Trophoblast cell (in vitro differentiated cells and primary cell): ENCODE data around the gene ERC1.

Experiments
- DNase-seq, 2 donors: peaks; one replicate each; pipeline ENCODE4 v3.0.0-alpha.2; 2016
- H2AFZ ChIP-seq: 2 replicates; pipeline ENCODE4 v1.6.1; 2013; ENCODE audit warnings: low read length, moderate library complexity, mild to moderate bottlenecking; ENCODE audit not compliant: insufficient read depth, poor library complexity
- H2AK5ac ChIP-seq: 2 replicates; pipeline ENCODE4 v1.6.1; 2013; ENCODE audit warnings: mild to moderate bottlenecking, low read length
- H2BK120ac ChIP-seq: 2 replicates; pipeline ENCODE4 v1.6.1; 2013; ENCODE audit warnings: low read length, mild to moderate bottlenecking, moderate library complexity; ENCODE audit not compliant: insufficient read depth, poor library complexity
- H2BK12ac ChIP-seq: 2 replicates; pipeline ENCODE4 v1.6.1; 2013; ENCODE audit warnings: mild to moderate bottlenecking, low read length, moderate library complexity
- H2BK5ac ChIP-seq: 2 replicates; pipeline ENCODE4 v1.6.1; 2013; ENCODE audit warnings: low read length, low read depth, moderate library complexity, mild to moderate bottlenecking; ENCODE audit not compliant: poor library complexity
- H3K14ac ChIP-seq: 2 replicates; pipeline ENCODE4 v1.6.1; 2013; ENCODE audit warnings: mild to moderate bottlenecking, low read length
- H3K18ac ChIP-seq: 2 replicates; pipeline ENCODE4 v1.6.1; 2013; ENCODE audit warnings: mild to moderate bottlenecking, low read length
- H3K23ac ChIP-seq: 2 replicates; pipeline ENCODE4 v1.6.1; 2013; ENCODE audit warnings: low read length
- H3K27ac ChIP-seq: 2 replicates; pipeline ENCODE4 v1.5.1; 2013; ENCODE audit warnings: low read depth, mild to moderate bottlenecking, inconsistent platforms, low read length, moderate library complexity
- H3K27me3 ChIP-seq: 2 replicates; pipeline ENCODE4 v1.6.1; 2013; ENCODE audit warnings: inconsistent platforms, mild to moderate bottlenecking, low read length, moderate library complexity; ENCODE audit not compliant: insufficient read depth
- H3K36me3 ChIP-seq, 2 experiments: 1 replicate in 1 of 2; 2 replicates in 1 of 2; pipeline ENCODE4 v1.6.1; 2013; ENCODE audit warnings: low read length in 2 of 2, mild to moderate bottlenecking in 2 of 2, moderate library complexity in 1 of 2; ENCODE audit not compliant: insufficient read depth in 2 of 2, control insufficient read depth in 1 of 2
- H3K4ac ChIP-seq: 2 replicates; pipeline ENCODE4 v1.6.1; 2013; ENCODE audit warnings: low read depth, mild to moderate bottlenecking, low read length, moderate library complexity
- H3K4me1 ChIP-seq, 2 experiments: 1 replicate in 1 of 2; 2 replicates in 1 of 2; pipeline ENCODE4 v1.6.1; 2013; ENCODE audit warnings: low read length in 2 of 2, mild to moderate bottlenecking in 2 of 2, moderate library complexity in 1 of 2; ENCODE audit not compliant: insufficient read depth in 2 of 2, control insufficient read depth in 1 of 2
- H3K4me2 ChIP-seq: 2 replicates; pipeline ENCODE4 v1.6.1; 2013; ENCODE audit warnings: inconsistent platforms, mild to moderate bottlenecking, low read length, moderate library complexity
- H3K4me3 ChIP-seq: 2 replicates; pipeline ENCODE4 v1.5.1; 2013; ENCODE audit warnings: mild to moderate bottlenecking, low read depth, low read length, inconsistent platforms
- H3K79me1 ChIP-seq: one replicate; pipeline ENCODE4 v1.6.1; 2013; ENCODE audit warnings: low read length
- H3K79me2 ChIP-seq: 2 replicates; pipeline ENCODE4 v1.6.1; 2013; ENCODE audit warnings: low read length, mild to moderate bottlenecking; ENCODE audit not compliant: control insufficient read depth, insufficient read depth, poor library complexity
- H3K9ac ChIP-seq: 2 replicates; pipeline ENCODE4 v1.6.1; 2013; ENCODE audit warnings: mild to moderate bottlenecking, low read length
- H3K9me3 ChIP-seq: 2 replicates; pipeline ENCODE4 v1.6.1; 2013; ENCODE audit warnings: low read depth, mild to moderate bottlenecking, control low read depth, inconsistent platforms, low read length; ENCODE audit not compliant: insufficient read depth
- H4K12ac ChIP-seq: 2 replicates; pipeline ENCODE4 v1.6.1; 2013; ENCODE audit warnings: low read depth, mild to moderate bottlenecking, low read length, moderate library complexity
- H4K8ac ChIP-seq: 2 replicates; pipeline ENCODE4 v1.6.1; 2013; ENCODE audit warnings: low read depth, mild to moderate bottlenecking, low read length, moderate library complexity
- H4K91ac ChIP-seq: one replicate; pipeline ENCODE4 v1.6.1; 2013; ENCODE audit warnings: low read depth, mild to moderate bottlenecking, low read length, moderate library complexity
- WGBS: extraction: QIAGEN DNeasy Blood & Tissue Kit; methylation state at CpG from one replicate; pipeline ENCODE4 v1.1.7; 2013; ENCODE audit warnings: missing lambda C conversion rate; ENCODE audit not compliant: insufficient read length, insufficient coverage; ENCODE audit errors: extremely low coverage; 5-methylcytosine and 5-hydroxymethylcytosine counted together

ERC1 gene

DNA sequence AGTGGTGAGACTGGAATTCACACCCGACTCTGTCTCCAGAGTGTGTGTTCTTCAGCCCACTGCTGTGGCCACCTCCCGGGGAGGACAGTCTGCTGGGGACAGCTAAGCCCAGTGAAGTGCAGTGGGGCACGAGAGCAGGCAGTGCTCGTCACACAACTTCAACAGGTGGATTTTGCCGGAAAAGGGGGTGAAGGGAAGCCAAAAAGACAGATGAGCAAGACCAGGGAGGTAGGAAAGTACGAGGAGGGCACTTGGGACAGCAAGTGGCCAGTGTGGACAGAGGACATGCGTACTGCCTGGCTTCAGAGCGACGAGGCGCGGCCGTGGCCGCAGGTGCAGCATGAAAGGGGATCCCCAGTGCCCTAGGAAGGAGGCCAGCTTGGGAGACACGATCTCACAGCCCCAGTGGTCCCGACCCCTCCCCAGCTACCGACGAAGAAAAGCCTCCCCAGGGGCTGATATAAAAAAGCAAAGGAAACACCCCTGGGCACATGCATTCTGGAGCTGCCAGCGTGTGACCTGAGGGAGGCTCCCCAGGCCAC, 507.2 kb downstream of the ERC1 start:
- Histone ChIP-seq H2BK120ac (no peak overlapping the region), H2AFZ (no peak overlapping the region), H3K27ac (no peak overlapping the region), H3K23ac (no peak overlapping the region), H3K14ac (no peak overlapping the region), H4K91ac (no peak overlapping the region), H3K18ac (no peak overlapping the region), H3K79me2 (no peaks in the 10 kb centered on the region), H3K4me3 (no peak overlapping the region), H3K36me3 (peaks cover 4 to 6% of the 10 kb centered on the region in 2 experiments), H2AK5ac (no peak overlapping the region), H4K12ac (no peak overlapping the region), H2BK5ac (no peak overlapping the region), H2BK12ac (no peak overlapping the region), H3K9me3 (peaks cover 23% of the 10 kb centered on the region), H3K4me1 (no peaks in the 10 kb centered on the region), H3K9ac (no peak overlapping the region), H3K27me3 (no peaks in the 10 kb centered on the region), H3K4me2 (no peak overlapping the region), H4K8ac (no peak overlapping the region), H3K79me1 (no peaks in the 10 kb centered on the region), H3K4ac (no peak overlapping the region)
- no peak for DNase-seq
- WGBS: no CpG with 5 or more reads among the region's 18 CpGs

DNA sequence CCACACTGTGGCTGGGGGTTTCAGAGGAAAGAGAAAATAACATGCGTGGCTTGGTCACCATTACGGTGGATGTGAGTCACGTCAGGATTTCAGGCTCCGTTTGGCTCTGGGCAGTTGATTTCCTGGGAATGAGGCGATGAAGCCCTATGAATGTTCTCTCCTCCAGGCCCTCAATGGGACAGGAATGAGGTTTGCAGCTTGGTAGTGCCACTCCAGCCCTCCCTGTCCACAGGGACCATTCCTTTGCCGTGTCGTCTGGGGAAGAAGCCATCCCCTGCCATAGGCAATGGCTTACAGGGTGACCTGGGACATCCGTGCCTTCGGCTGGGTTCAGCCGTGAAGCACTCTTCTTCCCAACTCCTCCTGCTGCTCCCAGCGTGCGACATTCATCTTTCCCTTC, 508.3 kb downstream of the ERC1 start:
- Histone ChIP-seq H3K9me3 (peaks cover 23% of the 10 kb centered on the region), H3K79me1 (no peaks in the 10 kb centered on the region), H3K18ac (no peak overlapping the region), H3K9ac (no peak overlapping the region), H3K27me3 (no peaks in the 10 kb centered on the region), H2AFZ (no peak overlapping the region), H3K4me1 (no peaks in the 10 kb centered on the region), H2BK120ac (no peak overlapping the region), H4K8ac (no peak overlapping the region), H4K12ac (no peak overlapping the region), H3K36me3 (no peaks in the 10 kb centered on the region), H3K4ac (no peak overlapping the region), H3K23ac (no peak overlapping the region), H3K4me2 (no peak overlapping the region), H2BK12ac (no peak overlapping the region), H2AK5ac (no peak overlapping the region), H3K14ac (no peak overlapping the region), H3K4me3 (no peak overlapping the region), H3K27ac (no peak overlapping the region), H3K79me2 (no peaks in the 10 kb centered on the region), H4K91ac (no peak overlapping the region), H2BK5ac (no peak overlapping the region)
- no CpG with 5 or more reads among the region's 12 CpGs for WGBS
- DNase-seq: no peak

DNA sequence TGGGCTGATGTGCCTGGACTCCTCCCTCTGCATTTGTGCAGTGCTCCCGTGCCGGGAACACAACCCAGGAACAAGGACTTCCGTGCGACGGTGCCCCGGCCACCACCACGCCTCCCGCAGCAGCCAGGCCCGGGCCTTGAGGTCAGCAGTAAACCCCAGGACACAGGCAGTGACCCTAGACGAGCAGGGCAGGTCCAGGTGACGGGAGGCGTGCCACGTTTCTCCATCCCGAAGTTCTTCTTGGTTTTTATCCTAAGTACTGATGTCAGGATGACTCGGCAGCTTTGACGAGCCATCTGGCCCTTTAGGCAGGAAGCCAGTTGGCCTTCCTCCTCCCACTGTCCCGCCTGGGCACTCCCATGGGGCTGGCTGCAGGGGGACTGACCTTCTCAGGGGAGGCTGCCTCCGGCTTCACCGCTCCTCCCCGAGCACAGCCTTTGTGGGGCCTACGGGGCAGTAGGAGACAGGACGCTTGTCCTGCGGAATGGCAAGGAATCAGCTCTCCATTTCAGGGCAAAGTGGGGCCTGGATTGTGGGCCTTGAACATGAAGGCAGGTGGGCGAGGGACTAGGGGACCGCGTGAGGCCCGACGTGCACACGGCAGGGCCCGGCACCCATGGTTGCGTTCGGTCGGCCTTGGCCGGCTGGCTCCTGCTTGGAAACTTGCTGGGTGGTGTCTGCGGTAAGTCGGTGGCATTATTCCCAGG, 509.2 kb downstream of the ERC1 start:
- no peaks in the 10 kb centered on the region for H3K79me2 ChIP-seq
- H3K4ac ChIP-seq: no peak overlapping the region
- H3K27me3 ChIP-seq: no peaks in the 10 kb centered on the region
- no CpG with 5 or more reads among the region's 36 CpGs for WGBS
- H3K4me3 ChIP-seq: no peak overlapping the region
- H2BK12ac ChIP-seq: no peak overlapping the region
- H2AFZ ChIP-seq: no peak overlapping the region
- peaks cover 23% of the 10 kb centered on the region for H3K9me3 ChIP-seq
- no peak overlapping the region for H2BK5ac ChIP-seq
- H3K4me2 ChIP-seq: no peak overlapping the region
- H3K9ac ChIP-seq: no peak overlapping the region
- no peaks in the 10 kb centered on the region for H3K79me1 ChIP-seq
- peak overlapping the region; percentile 17 for H4K8ac ChIP-seq
- H3K18ac ChIP-seq: no peak overlapping the region
- no peak overlapping the region for H3K14ac ChIP-seq
- no peaks in the 10 kb centered on the region for H3K36me3 ChIP-seq
- no peaks in the 10 kb centered on the region for H3K4me1 ChIP-seq
- no peak overlapping the region for H3K23ac ChIP-seq
- H2BK120ac ChIP-seq: no peak overlapping the region
- DNase-seq: no peak
- no peak overlapping the region for H4K91ac ChIP-seq
- H3K27ac ChIP-seq: no peak overlapping the region
- H2AK5ac ChIP-seq: no peak overlapping the region
- no peak overlapping the region for H4K12ac ChIP-seq

DNA sequence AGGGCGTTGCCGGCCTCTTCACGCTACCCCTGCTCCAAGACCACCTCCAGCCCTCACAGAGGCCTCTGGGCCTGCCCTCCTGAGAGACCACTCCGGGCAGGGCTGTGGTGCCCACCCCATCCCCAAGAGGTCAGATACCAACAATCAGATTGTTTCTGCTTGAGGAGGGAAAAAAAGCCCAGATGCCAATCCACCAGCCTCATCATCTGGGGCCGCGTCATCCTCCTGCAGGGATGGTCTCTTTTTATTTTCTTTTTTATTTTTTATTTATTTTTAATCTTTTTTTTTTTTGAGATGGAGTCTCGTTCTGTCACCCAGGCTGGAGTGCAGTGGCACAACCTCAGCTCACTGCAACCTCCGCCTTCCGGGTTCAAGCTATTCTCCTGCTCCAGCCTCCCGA, 510.0 kb downstream of the ERC1 start:
- H4K12ac ChIP-seq: no peak overlapping the region
- H3K18ac ChIP-seq: no peak overlapping the region
- H3K4me3 ChIP-seq: no peak overlapping the region
- no peak overlapping the region for H2BK12ac ChIP-seq
- H3K9ac ChIP-seq: no peak overlapping the region
- no peaks in the 10 kb centered on the region for H3K27me3 ChIP-seq
- no peak overlapping the region for H3K27ac ChIP-seq
- H3K4ac ChIP-seq: no peak overlapping the region
- H3K79me2 ChIP-seq: no peaks in the 10 kb centered on the region
- no peak overlapping the region for H3K4me2 ChIP-seq
- H3K9me3 ChIP-seq: peaks cover 23% of the 10 kb centered on the region
- no peak overlapping the region for H3K23ac ChIP-seq
- H3K4me1 ChIP-seq: no peaks in the 10 kb centered on the region
- no peak overlapping the region for H2AK5ac ChIP-seq
- H3K36me3 ChIP-seq: no peaks in the 10 kb centered on the region
- no peak overlapping the region for H3K14ac ChIP-seq
- no CpG with 5 or more reads among the region's 10 CpGs for WGBS
- no peak overlapping the region for H2BK120ac ChIP-seq
- H2AFZ ChIP-seq: no peak overlapping the region
- H4K91ac ChIP-seq: no peak overlapping the region
- no peak overlapping the region for H2BK5ac ChIP-seq
- no peak overlapping the region for H4K8ac ChIP-seq
- no peak for DNase-seq
- H3K79me1 ChIP-seq: no peaks in the 10 kb centered on the region
